ENCODE data around the gene ARHGAP30. TPM values are rescaled to one million over a fixed set of nuclear protein-coding genes. Genes with fewer than 3 reads are reported as not detected.

The ARHGAP30 gene, protein sequence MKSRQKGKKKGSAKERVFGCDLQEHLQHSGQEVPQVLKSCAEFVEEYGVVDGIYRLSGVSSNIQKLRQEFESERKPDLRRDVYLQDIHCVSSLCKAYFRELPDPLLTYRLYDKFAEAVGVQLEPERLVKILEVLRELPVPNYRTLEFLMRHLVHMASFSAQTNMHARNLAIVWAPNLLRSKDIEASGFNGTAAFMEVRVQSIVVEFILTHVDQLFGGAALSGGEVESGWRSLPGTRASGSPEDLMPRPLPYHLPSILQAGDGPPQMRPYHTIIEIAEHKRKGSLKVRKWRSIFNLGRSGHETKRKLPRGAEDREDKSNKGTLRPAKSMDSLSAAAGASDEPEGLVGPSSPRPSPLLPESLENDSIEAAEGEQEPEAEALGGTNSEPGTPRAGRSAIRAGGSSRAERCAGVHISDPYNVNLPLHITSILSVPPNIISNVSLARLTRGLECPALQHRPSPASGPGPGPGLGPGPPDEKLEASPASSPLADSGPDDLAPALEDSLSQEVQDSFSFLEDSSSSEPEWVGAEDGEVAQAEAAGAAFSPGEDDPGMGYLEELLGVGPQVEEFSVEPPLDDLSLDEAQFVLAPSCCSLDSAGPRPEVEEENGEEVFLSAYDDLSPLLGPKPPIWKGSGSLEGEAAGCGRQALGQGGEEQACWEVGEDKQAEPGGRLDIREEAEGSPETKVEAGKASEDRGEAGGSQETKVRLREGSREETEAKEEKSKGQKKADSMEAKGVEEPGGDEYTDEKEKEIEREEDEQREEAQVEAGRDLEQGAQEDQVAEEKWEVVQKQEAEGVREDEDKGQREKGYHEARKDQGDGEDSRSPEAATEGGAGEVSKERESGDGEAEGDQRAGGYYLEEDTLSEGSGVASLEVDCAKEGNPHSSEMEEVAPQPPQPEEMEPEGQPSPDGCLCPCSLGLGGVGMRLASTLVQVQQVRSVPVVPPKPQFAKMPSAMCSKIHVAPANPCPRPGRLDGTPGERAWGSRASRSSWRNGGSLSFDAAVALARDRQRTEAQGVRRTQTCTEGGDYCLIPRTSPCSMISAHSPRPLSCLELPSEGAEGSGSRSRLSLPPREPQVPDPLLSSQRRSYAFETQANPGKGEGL
- 1.6 TPM for total RNA-seq

GRCh38 chr1:161069731-161070270 lies at the start of gene ARHGAP30:
ARHGAP30 (minus strand) TSS chr1:161069891; CDS start chr1:161069624, 267 bp downstream.

GRCh38 chr1:161117759-161118581 lies 48.3 kb upstream of the ARHGAP30 start, which contains the start of the genes NIT1 and PFDN2:
NIT1 (plus strand) TSS chr1:161118105; CDS start chr1:161118177, 72 bp downstream.
PFDN2 (minus strand) TSS chr1:161118037; CDS start chr1:161118026, 11 bp downstream.

GRCh38 chr1:161098210-161099068 lies 28.7 kb upstream of the ARHGAP30 start, which contains the start of gene KLHDC9:
KLHDC9 (plus strand) TSS chr1:161098361; CDS start chr1:161098536, 175 bp downstream.

GRCh38 chr1:161089251-161089924 lies 19.7 kb upstream of the ARHGAP30 start, which contains the start of gene NECTIN4:
NECTIN4 (minus strand) TSS chr1:161089558; CDS start chr1:161089296, 262 bp downstream.

DNA sequence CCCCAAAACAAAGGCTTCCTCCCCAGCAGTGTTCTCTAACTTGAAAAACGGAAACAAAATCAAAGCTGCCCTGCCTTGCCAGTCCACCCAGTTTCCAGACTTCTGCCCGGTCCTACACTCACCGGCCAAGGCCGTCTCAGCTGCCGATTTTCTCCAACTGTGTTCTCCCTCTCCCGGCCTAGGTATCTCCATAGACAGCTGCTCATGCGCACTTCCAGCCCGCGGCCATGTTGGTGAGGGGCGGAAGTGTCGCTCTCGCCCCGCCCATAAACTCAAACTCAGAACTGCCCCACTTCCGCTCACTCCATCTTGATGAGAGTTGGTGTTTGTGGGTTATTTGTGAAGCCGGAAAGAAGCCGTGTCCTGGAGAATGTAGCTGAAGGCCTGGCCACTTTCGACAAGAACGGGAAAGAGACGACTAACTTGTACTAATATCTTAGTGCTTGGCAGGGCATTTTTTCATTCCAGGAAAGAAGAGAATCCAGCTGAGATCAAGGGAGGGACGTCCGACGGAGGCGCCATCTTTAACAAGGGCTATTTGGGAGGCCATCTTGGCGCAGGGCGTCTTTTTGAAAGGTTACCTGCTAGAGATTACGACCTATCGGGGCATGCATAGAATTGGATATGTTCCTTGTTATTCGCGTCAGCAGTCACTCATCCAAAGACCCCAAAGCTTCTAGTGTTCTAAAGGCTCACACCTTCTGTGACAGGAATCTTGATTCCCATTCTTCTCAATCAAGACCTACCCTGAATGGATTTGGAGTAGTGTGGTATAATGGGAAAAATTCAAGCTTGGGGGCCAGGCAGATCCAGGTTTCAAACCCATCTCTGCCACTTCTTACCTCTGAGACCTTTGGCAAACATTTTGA lies 23.7 kb downstream of the ARHGAP30 start, which contains the start of gene USF1:
Gene USF1 (minus strand): TSS at position 242 of the 869 bp plus-strand sequence. CDS start 2,702 bp downstream, outside the sequence.

DNA sequence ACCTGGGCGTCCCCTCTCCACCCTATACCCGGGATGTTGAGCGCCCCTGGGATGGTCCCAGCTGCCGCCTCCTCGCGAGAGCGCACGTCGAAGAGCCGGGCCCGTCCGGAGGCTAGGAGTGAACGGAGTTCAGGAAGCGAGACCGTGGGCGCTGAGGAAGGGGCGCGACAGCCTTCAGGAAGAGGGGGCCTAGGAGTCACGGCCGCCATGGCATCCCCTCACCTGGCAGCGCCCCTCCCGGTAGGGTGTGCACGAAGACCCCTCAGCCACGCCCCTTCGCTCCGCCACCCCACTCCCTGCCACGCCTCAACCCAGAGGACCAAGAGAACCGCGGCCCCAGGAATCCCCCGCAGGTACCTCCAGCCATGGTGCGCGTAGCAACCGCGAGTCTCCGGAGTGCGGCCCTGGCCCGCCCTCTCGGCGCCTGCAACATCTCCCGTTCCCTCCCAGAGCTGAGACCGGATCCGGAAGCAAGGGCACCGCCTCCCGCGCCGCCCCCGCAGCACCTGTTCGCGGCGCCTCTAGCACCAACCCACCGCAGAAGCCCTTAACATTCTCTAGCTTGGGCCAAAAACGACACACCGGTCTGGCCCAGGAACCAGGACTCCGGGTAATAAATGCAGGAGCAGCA lies 31.1 kb downstream of the ARHGAP30 start, which contains the start of gene TSTD1:
Gene TSTD1 (minus strand): TSS at position 442 of the 631 bp plus-strand sequence. CDS start 75 bp downstream, at position 367.

DNA sequence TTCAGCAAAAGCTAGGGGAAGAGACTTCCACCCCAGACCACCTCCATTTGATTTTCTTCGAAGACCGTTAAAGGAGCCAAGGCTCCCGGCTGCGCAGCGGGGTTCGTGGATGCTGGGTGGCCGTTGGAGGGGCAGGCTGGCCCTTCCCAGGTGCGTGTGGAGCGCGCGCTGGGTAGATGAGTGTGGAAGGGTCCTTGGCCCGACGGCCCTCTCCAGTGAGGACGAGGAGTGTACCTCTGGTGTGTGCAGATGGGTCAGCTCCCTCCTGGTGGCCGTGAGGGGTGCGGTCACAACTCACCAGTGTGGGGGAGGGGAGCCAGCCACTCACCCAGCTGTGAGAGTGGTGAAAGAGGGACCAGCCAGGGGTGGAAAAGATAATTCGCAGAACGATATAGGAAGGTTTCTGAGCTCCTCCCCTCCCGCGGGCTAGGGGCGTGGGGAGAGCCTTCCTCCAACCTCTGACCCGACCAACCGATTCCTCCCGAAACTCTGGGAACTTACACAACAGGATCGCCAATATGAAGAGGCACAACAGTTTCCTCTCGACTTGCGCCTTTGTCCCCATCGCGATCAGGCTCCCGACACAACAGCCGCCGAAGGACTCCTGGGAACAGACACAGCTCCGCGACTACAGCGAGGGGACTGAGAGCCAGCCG lies 49.1 kb downstream of the ARHGAP30 start, which contains the start of gene F11R:
Gene F11R (minus strand): TSS at position 644 of the 656 bp plus-strand sequence. CDS start 79 bp downstream, at position 565.

Small RNA genes lying within 50 kb of the gene (small RNA-seq; reads per million reads assigned to genes)
- not detected for gene AL591806.2

Other genes starting within 250 kb of the ARHGAP30 start
- gene CD244, start 207.0 kb downstream of the ARHGAP30 start, total RNA-seq = not detected
- not detected for gene ITLN1, start 184.7 kb downstream of the ARHGAP30 start, total RNA-seq
- not detected for gene ITLN2, start 115.1 kb downstream of the ARHGAP30 start, total RNA-seq
- gene F11R, start 48.7 kb downstream of the ARHGAP30 start, total RNA-seq = 11.5 TPM
- 52.1 TPM for gene TSTD1, start 30.9 kb downstream of the ARHGAP30 start, total RNA-seq
- gene USF1, start 23.9 kb downstream of the ARHGAP30 start, total RNA-seq = 93.4 TPM
- gene NECTIN4, start 19.7 kb upstream of the ARHGAP30 start, total RNA-seq = not detected
- 15.5 TPM for gene KLHDC9, start 28.5 kb upstream of the ARHGAP30 start, total RNA-seq
- gene PFDN2, start 48.1 kb upstream of the ARHGAP30 start, total RNA-seq = 64.4 TPM
- 19.1 TPM for gene NIT1, start 48.2 kb upstream of the ARHGAP30 start, total RNA-seq
- gene DEDD, start 62.8 kb upstream of the ARHGAP30 start, total RNA-seq = 24.7 TPM
- gene UFC1, start 84.1 kb upstream of the ARHGAP30 start, total RNA-seq = 137 TPM
- gene USP21, start 89.6 kb upstream of the ARHGAP30 start, total RNA-seq = 14.5 TPM
- gene PPOX, start 96.5 kb upstream of the ARHGAP30 start, total RNA-seq = 31.4 TPM
- 19.8 TPM for gene B4GALT3, start 107.6 kb upstream of the ARHGAP30 start, total RNA-seq
- gene ADAMTS4, start 129.2 kb upstream of the ARHGAP30 start, total RNA-seq = 1.2 TPM
- 143 TPM for gene NDUFS2, start 132.5 kb upstream of the ARHGAP30 start, total RNA-seq
- 5.3 TPM for gene FCER1G, start 145.4 kb upstream of the ARHGAP30 start, total RNA-seq
- gene APOA2, start 153.7 kb upstream of the ARHGAP30 start, total RNA-seq = not detected
- gene TOMM40L, start 156.2 kb upstream of the ARHGAP30 start, total RNA-seq = 23.5 TPM
- not detected for gene NR1I3, start 168.3 kb upstream of the ARHGAP30 start, total RNA-seq
- gene PCP4L1, start 188.9 kb upstream of the ARHGAP30 start, total RNA-seq = 27.9 TPM
- gene MPZ, start 240.1 kb upstream of the ARHGAP30 start, total RNA-seq = 1.2 TPM
- gene SDHC, start 244.5 kb upstream of the ARHGAP30 start, total RNA-seq = 21.0 TPM